ENCODE results near the gene MRPL24.

The MRPL24 gene

DNA sequence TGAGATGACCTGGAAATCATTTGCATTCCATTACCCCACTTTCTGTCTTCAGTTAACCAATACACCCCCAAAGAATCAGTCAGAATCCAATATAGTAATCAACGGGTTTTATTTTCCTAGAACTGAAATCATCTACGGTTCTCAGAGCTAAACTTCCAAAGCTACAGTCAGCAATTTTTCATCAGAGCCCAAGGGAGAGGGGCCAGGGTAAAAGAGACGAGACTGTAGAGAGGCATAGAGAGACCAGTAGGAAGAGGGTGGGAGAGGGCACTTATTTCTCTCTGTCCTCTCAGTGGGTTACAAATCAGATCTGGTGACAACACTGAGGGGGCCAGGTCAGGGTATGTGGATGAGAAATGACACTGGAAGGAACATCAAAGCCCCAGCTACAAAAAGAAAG, 1.1 kb upstream of the MRPL24 start:
- ATAC-seq: no peak
- no peak for TF ChIP-seq ISL1 (CRISPR knock-in tag; IDR thresholded peaks at IDR 0.05)
- no peak for TF ChIP-seq ZFP30 (CRISPR knock-in tag; IDR thresholded peaks at IDR 0.05)

DNA sequence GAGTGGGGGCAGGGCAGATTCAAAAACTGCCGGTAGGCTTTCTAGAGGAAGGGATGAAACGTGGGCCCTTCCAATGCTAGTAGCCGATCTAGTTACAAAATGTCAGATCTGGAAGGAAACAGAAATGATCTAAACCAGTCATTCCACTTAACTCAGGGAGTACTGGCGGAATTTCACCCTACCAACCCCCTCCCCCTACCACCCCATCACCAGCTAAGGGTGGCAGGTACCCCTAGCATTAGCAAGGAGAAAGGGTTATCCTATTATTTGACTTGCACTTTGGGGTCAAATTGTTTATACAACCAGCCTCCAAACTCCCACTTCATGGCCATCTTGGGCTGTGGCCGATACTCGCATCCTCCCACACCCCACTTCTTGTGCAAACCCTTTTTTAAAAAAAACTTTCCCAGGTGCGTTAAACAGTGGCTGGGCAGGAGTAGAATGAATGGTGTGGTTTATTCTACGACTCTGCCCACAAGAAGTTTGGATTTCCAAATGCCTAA, 644 bp upstream of the MRPL24 start:
- TF ChIP-seq RARB (CRISPR knock-in tag; IDR thresholded peaks at IDR 0.05) (0 out of 2 replicates have a peak, but pooled peaks have one; percentile 69), ARNTL (CRISPR knock-in tag; IDR thresholded peaks at IDR 0.05; ENCODE audit: borderline replicate concordance, low read depth) (no peak), ZC3H10 (CRISPR knock-in tag; IDR thresholded peaks at IDR 0.05) (0 out of 2 replicates have a peak, but pooled peaks have one; percentile 5)
- no peak for ATAC-seq

DNA sequence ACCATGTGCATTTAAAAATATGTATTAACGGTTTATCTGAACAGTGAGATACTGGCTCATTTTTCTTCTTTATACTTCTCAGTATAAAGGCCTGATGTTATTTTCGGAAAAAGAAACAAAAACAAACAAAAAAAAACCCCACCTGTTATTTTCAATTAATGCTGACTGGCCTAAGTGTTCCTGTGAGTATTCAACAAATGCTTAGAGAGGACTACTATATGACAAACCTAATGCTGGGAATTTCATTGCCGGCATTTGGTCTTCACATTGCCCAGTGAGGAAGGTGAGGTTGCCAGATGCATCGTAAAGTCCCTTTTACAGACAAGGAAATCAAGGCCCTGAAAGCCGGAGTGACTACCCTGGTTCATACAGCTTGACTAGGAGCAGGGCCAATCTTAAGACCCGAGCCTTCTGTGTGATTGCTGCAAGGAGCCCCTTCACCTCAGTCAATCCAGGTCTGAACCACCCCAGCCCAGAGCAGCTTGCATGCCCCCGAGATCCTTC, 599 bp downstream of the MRPL24 start:
- peak; percentile 42 for ATAC-seq
- TF ChIP-seq SNAI2 (CRISPR knock-in tag; IDR thresholded peaks at IDR 0.05): no peak
- no peak for TF ChIP-seq ZFP30 (CRISPR knock-in tag; IDR thresholded peaks at IDR 0.05)
- no peak for TF ChIP-seq OSR1 (CRISPR knock-in tag; IDR thresholded peaks at IDR 0.05)
- no peak for TF ChIP-seq ZFP3 (CRISPR knock-in tag; IDR thresholded peaks at IDR 0.05)
- TF ChIP-seq, protein P1, sequence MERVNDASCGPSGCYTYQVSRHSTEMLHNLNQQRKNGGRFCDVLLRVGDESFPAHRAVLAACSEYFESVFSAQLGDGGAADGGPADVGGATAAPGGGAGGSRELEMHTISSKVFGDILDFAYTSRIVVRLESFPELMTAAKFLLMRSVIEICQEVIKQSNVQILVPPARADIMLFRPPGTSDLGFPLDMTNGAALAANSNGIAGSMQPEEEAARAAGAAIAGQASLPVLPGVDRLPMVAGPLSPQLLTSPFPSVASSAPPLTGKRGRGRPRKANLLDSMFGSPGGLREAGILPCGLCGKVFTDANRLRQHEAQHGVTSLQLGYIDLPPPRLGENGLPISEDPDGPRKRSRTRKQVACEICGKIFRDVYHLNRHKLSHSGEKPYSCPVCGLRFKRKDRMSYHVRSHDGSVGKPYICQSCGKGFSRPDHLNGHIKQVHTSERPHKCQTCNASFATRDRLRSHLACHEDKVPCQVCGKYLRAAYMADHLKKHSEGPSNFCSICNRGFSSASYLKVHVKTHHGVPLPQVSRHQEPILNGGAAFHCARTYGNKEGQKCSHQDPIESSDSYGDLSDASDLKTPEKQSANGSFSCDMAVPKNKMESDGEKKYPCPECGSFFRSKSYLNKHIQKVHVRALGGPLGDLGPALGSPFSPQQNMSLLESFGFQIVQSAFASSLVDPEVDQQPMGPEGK (CRISPR knock-in tag; IDR thresholded peaks at IDR 0.05; ENCODE audit: borderline replicate concordance): no peak
- TF ChIP-seq CSRNP3 (CRISPR knock-in tag; IDR thresholded peaks at IDR 0.05): no peak
- TF ChIP-seq TOX (CRISPR knock-in tag; IDR thresholded peaks at IDR 0.05; ENCODE audit: borderline replicate concordance): no peak
- no peak for TF ChIP-seq ISL1 (CRISPR knock-in tag; IDR thresholded peaks at IDR 0.05)
- TF ChIP-seq GLIS3 (CRISPR knock-in tag; IDR thresholded peaks at IDR 0.05): no peak
- TF ChIP-seq RARB (CRISPR knock-in tag; IDR thresholded peaks at IDR 0.05): no peak
- TF ChIP-seq, protein P2, sequence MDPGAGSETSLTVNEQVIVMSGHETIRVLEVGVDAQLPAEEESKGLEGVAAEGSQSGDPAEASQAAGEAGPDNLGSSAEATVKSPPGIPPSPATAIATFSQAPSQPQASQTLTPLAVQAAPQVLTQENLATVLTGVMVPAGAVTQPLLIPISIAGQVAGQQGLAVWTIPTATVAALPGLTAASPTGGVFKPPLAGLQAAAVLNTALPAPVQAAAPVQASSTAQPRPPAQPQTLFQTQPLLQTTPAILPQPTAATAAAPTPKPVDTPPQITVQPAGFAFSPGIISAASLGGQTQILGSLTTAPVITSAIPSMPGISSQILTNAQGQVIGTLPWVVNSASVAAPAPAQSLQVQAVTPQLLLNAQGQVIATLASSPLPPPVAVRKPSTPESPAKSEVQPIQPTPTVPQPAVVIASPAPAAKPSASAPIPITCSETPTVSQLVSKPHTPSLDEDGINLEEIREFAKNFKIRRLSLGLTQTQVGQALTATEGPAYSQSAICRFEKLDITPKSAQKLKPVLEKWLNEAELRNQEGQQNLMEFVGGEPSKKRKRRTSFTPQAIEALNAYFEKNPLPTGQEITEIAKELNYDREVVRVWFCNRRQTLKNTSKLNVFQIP (CRISPR knock-in tag; IDR thresholded peaks at IDR 0.05; ENCODE audit: borderline replicate concordance, low read depth): no peak
- no peak for TF ChIP-seq TCF4 (CRISPR knock-in tag; IDR thresholded peaks at IDR 0.05; ENCODE audit: borderline replicate concordance)
- TF ChIP-seq ZNF8 (CRISPR knock-in tag; IDR thresholded peaks at IDR 0.05): no peak
- no peak for TF ChIP-seq TSHZ2 (CRISPR knock-in tag; IDR thresholded peaks at IDR 0.05)
- no peak for TF ChIP-seq PPARA (CRISPR knock-in tag; IDR thresholded peaks at IDR 0.05; ENCODE audit: borderline replicate concordance)
- TF ChIP-seq BACH2 (CRISPR knock-in tag; IDR thresholded peaks at IDR 0.05; ENCODE audit: borderline replicate concordance): no peak
- TF ChIP-seq, protein P3, sequence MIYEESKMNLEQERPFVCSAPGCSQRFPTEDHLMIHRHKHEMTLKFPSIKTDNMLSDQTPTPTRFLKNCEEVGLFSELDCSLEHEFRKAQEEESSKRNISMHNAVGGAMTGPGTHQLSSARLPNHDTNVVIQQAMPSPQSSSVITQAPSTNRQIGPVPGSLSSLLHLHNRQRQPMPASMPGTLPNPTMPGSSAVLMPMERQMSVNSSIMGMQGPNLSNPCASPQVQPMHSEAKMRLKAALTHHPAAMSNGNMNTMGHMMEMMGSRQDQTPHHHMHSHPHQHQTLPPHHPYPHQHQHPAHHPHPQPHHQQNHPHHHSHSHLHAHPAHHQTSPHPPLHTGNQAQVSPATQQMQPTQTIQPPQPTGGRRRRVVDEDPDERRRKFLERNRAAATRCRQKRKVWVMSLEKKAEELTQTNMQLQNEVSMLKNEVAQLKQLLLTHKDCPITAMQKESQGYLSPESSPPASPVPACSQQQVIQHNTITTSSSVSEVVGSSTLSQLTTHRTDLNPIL (CRISPR knock-in tag; IDR thresholded peaks at IDR 0.05; ENCODE audit: low read depth): no peak
- no peak for TF ChIP-seq ESRRG (CRISPR knock-in tag; IDR thresholded peaks at IDR 0.05)
- TF ChIP-seq ARNTL (CRISPR knock-in tag; IDR thresholded peaks at IDR 0.05; ENCODE audit: borderline replicate concordance, low read depth): no peak
- TF ChIP-seq CSDC2 (CRISPR knock-in tag; IDR thresholded peaks at IDR 0.05): no peak

Measured in SK-N-SH treated with all-trans-retinoic acid at 6 μM for 48 hours (cell line).